Hepatocyte (in vitro differentiated cells): ENCODE measurements around the gene FAM3D.

Experiments used
- EZH2 ChIP-seq: fragments of 200-600 bp; sonication (generic); IDR thresholded peaks from 2 replicates; pipeline ENCODE4 v1.6.1; 2016; ENCODE audit warnings: antibody characterized with exemption, mild to moderate bottlenecking, borderline replicate concordance
- EZH2phosphoT487 ChIP-seq: fragments of 200-600 bp; sonication (generic); IDR thresholded peaks from one replicate; pipeline ENCODE4 v1.6.1; 2018; ENCODE audit warnings: antibody characterized with exemption, mild to moderate bottlenecking, low read depth, moderate library complexity; ENCODE audit not compliant: unreplicated experiment, severe bottlenecking
- TF ChIP-seq, protein P1 (sequence below): fragments of 200-600 bp; sonication (generic); IDR thresholded peaks from 2 replicates; pipeline ENCODE4 v1.5.1; 2016; ENCODE audit warnings: antibody characterized with exemption, mild to moderate bottlenecking; ENCODE audit not compliant: poor library complexity

- TF ChIP-seq, protein P1, sequence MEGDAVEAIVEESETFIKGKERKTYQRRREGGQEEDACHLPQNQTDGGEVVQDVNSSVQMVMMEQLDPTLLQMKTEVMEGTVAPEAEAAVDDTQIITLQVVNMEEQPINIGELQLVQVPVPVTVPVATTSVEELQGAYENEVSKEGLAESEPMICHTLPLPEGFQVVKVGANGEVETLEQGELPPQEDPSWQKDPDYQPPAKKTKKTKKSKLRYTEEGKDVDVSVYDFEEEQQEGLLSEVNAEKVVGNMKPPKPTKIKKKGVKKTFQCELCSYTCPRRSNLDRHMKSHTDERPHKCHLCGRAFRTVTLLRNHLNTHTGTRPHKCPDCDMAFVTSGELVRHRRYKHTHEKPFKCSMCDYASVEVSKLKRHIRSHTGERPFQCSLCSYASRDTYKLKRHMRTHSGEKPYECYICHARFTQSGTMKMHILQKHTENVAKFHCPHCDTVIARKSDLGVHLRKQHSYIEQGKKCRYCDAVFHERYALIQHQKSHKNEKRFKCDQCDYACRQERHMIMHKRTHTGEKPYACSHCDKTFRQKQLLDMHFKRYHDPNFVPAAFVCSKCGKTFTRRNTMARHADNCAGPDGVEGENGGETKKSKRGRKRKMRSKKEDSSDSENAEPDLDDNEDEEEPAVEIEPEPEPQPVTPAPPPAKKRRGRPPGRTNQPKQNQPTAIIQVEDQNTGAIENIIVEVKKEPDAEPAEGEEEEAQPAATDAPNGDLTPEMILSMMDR, result no peak
- TF ChIP-seq EZH2phosphoT487 (no peak), EZH2 (no peak)
Measured at GRCh38 chr3:58688574-58688973, 22.0 kb upstream of the FAM3D start.
